ENCODE results near the gene TRIM9. TPM values are rescaled to one million over a fixed set of nuclear protein-coding genes. Genes with fewer than 3 reads are reported as not detected.

Gene TRIM9
- total and polyA plus RNA-seq, 9 of the 15 experiments (the other 6 are each of a cell fraction or from before 2014, with no cell fraction given): 0.03 to 0.15 (median 0.04) TPM; not detected in 4

- CTCF ChIA-PET (ENCODE audit: low intra/inter-chr PET ratio): interaction anchor here (0.5 to 0.7 kb wide), 2 partner anchors 98 to 176 kb away, joined by 3 read pairs; no protein-coding TSS in a partner anchor
- Histone ChIP-seq H3K27ac (ENCODE audit: extremely low read depth, low read depth, low read length) (peak overlapping the region; percentile 91), H3K79me2 (ENCODE audit: control insufficient read depth, insufficient read depth, low read length) (no peaks in the 10 kb centered on the region), H3K4me2 (ENCODE audit: insufficient read depth, low read length) (peak overlapping the region; percentile 67), H3K9me3 (replicated peaks; ENCODE audit: control insufficient read depth, insufficient read depth, low read depth, low read length) (no peaks in the 10 kb centered on the region), H3K9me1 (ENCODE audit: control insufficient read depth, insufficient read depth, low read length) (no peaks in the 10 kb centered on the region), H3K4me1 (replicated peaks in 1 of 2; ENCODE audit: control insufficient read depth in 2 of 2, insufficient read depth in 2 of 2, low read length in 2 of 2) (peaks cover 0 to 12% of the 10 kb centered on the region in 2 experiments; a peak in 3 of 5 replicates), H3K9ac (ENCODE audit: insufficient read depth in 1 of 2, low read depth in 2 of 2, low read length in 2 of 2) (peak overlapping the region in 1 of 2 experiments; percentile 60; a peak in 2 of 4 replicates), H4K20me1 (replicated peaks; ENCODE audit: control insufficient read depth, insufficient read depth, low read length) (no peaks in the 10 kb centered on the region), H3K4me3 (no peak overlapping the region), H3K27me3 (ENCODE audit: control insufficient read depth in 2 of 2, insufficient read depth in 2 of 2, low read length in 2 of 2) (no peaks in the 10 kb centered on the region), H2AFZ (ENCODE audit: low read depth, low read length) (peak overlapping the region; percentile 92), H3K36me3 (ENCODE audit: control insufficient read depth, insufficient read depth, low read length) (no peaks in the 10 kb centered on the region)
- POLR2A ChIA-PET: interaction anchor here (0.9 kb wide), 1 partner anchor 11 kb away, joined by 4 read pairs; the partner anchor contains the start of gene PYGL
- BruUV-seq (replicated peaks): no TSS peak
- ATAC-seq (peak; percentile 97), FAIRE-seq (peak; percentile 87), DNase-seq (ENCODE audit: extremely low read depth in 1 of 4, low spot score in 3 of 4) (peak; percentile 76 to 87 (median 78))
- intact Hi-C loops (cut with micrococcal nuclease) (loop anchor here (2.0 to 10.0 kb wide), 4 partner anchors 78 to 269 kb away; no protein-coding TSS in a partner anchor), in situ Hi-C loops (cut with MboI) (no loop called here)
- WGBS (ENCODE audit: insufficient coverage, low coverage, missing lambda C conversion rate): 21% methylated on average over 4 of the region's 5 CpGs
- TF ChIP-seq ZNF140 (CRISPR knock-in tag; IDR thresholded peaks at IDR 0.05) (no peak), RAD51 (IDR thresholded peaks at IDR 0.05; ENCODE audit: borderline replicate concordance, low read depth) (no peak), VEZF1 (CRISPR knock-in tag; IDR thresholded peaks at IDR 0.05) (no peak), MAZ (CRISPR knock-in tag; conservative IDR thresholded peaks at IDR 0.05 in 1 of 2, IDR thresholded peaks at IDR 0.05 in 1 of 2) (0 out of 4 replicates have a peak, but pooled peaks of 1 of the 2 experiments have one; percentile 24), NBN (IDR thresholded peaks at IDR 0.05; ENCODE audit: low read depth) (peak; percentile 76; the same call in 1 of the 2 replicates), ZNF407 (IDR thresholded peaks at IDR 0.05; ENCODE audit: low read depth) (no peak), ZNF24 (IDR thresholded peaks at IDR 0.05) (peak; percentile 96), SOX6 (IDR thresholded peaks at IDR 0.05) (peak; percentile 42; the same call in 1 of the 2 replicates), NFATC3 (IDR thresholded peaks at IDR 0.05) (peak; percentile 97), FOSL1 (tag; conservative IDR thresholded peaks at IDR 0.05) (peak; percentile 98), CBFB (CRISPR knock-in tag; IDR thresholded peaks at IDR 0.05) (no peak), L3MBTL2 (IDR thresholded peaks at IDR 0.05) (peak; percentile 30; the same call in 1 of the 2 replicates), HSF4 (CRISPR knock-in tag; IDR thresholded peaks at IDR 0.05; ENCODE audit: borderline replicate concordance) (no peak)
Measured at GRCh38 chr14:50955373-50956043, 139.4 kb downstream of the TRIM9 start.

Measured in K562 (cell line).